ENCODE results near the gene RAB23. TPM values are rescaled to one million over a fixed set of nuclear protein-coding genes. Genes with fewer than 3 reads are reported as not detected.

The RAB23 gene
- total and polyA plus RNA-seq, 2 of the 8 experiments (the other 6 are each of a cell fraction or from before 2014, with no cell fraction given): 6.5 to 17.2 TPM

GRCh38 chr6:57137350-57137749, 84.8 kb downstream of the RAB23 start:
- H3K27ac ChIP-seq (ENCODE audit: low read depth, low read length): no peak overlapping the region
- FAIRE-seq (no peak), DNase-seq (ENCODE audit: low read depth in 1 of 2, low spot score in 2 of 2) (no peak)
- H3K23me2 ChIP-seq (ENCODE audit: low read depth, low read length): no peaks in the 10 kb centered on the region
- POLR2A ChIA-PET (ENCODE audit: partially characterized antibody): no interaction called here
- no peak overlapping the region for H4K91ac ChIP-seq (replicated peaks; ENCODE audit: insufficient read length, low read length)
- H3K9ac ChIP-seq (replicated peaks in 1 of 4; ENCODE audit: extremely low read depth in 1 of 4, low read depth in 3 of 4, low read length in 3 of 4): no peak overlapping the region
- H2BK120ac ChIP-seq (replicated peaks; ENCODE audit: low read depth, low read length): no peak overlapping the region
- H3K4me1 ChIP-seq (replicated peaks in 1 of 4; ENCODE audit: control insufficient read depth in 3 of 4, insufficient read depth in 4 of 4, low read length in 3 of 4): no peaks in the 10 kb centered on the region
- H3K14ac ChIP-seq (ENCODE audit: insufficient read length): no peak overlapping the region
- H3K79me1 ChIP-seq (ENCODE audit: low read depth, low read length): no peaks in the 10 kb centered on the region
- H2BK12ac ChIP-seq (ENCODE audit: low read depth, low read length): no peak overlapping the region
- TF ChIP-seq SP4 (IDR thresholded peaks at IDR 0.05; ENCODE audit: low read length) (no peak), EGR1 (IDR thresholded peaks at IDR 0.05; ENCODE audit: borderline replicate concordance, low read depth, low read length) (no peak), PHF8 (conservative IDR thresholded peaks at IDR 0.05; ENCODE audit: low read depth, low read length) (no peak), HDAC2 (IDR thresholded peaks at IDR 0.05; ENCODE audit: borderline replicate concordance in 1 of 2, low read depth in 2 of 2, low read length in 2 of 2) (no peak), POLR2A (IDR thresholded peaks at IDR 0.05; ENCODE audit: control extremely low read depth in 1 of 2, low read depth in 2 of 2, low read length in 2 of 2) (no peak), GABPA (IDR thresholded peaks at IDR 0.05; ENCODE audit: borderline replicate concordance, insufficient read depth, low read length) (no peak)
- H3K18ac ChIP-seq (ENCODE audit: extremely low read depth, low read length): no peak overlapping the region
- H3K23ac ChIP-seq (ENCODE audit: insufficient read length): no peak overlapping the region
- H3K4ac ChIP-seq (replicated peaks; ENCODE audit: insufficient read length, low read depth, low read length): no peak overlapping the region
- no peak overlapping the region for H2AFZ ChIP-seq (ENCODE audit: low read length)
- no peaks in the 10 kb centered on the region for H3K27me3 ChIP-seq (replicated peaks in 1 of 4; ENCODE audit: control insufficient read depth in 3 of 4, extremely low read depth in 1 of 4, insufficient read depth in 3 of 4, low read length in 3 of 4)
- no peaks in the 10 kb centered on the region for H3K79me2 ChIP-seq (ENCODE audit: control insufficient read depth in 1 of 2, insufficient read depth in 2 of 2, low read length in 2 of 2)
- H2BK20ac ChIP-seq (ENCODE audit: low read length): no peak overlapping the region
- no peak overlapping the region for H3K4me2 ChIP-seq (ENCODE audit: insufficient read depth in 1 of 2, low read depth in 2 of 2, low read length in 2 of 2)
- H3K9me3 ChIP-seq (ENCODE audit: insufficient read depth in 2 of 2, low read depth in 1 of 2, low read length in 1 of 2): no peaks in the 10 kb centered on the region
- H3K4me3 ChIP-seq (ENCODE audit: extremely low read depth in 1 of 4, insufficient read depth in 2 of 4, low read depth in 3 of 4, low read length in 4 of 4): no peak overlapping the region
- CTCF ChIA-PET (ENCODE audit: partially characterized antibody): interaction anchor here (0.6 kb wide), 1 partner anchor 743 kb away, joined by 3 read pairs; no protein-coding TSS in a partner anchor
- H2BK5ac ChIP-seq (ENCODE audit: low read depth, low read length): no peak overlapping the region
- H4K20me1 ChIP-seq (replicated peaks in 1 of 2; ENCODE audit: control insufficient read depth in 1 of 2, insufficient read depth in 2 of 2, low read length in 2 of 2): no peaks in the 10 kb centered on the region
- no peak overlapping the region for H3K56ac ChIP-seq (replicated peaks; ENCODE audit: insufficient read length, low read depth, low read length)
- no peak overlapping the region for H2BK15ac ChIP-seq (ENCODE audit: low read length)
- H4K8ac ChIP-seq (ENCODE audit: extremely low read depth, insufficient read depth, low read length): no peak overlapping the region
- peaks cover 0 to 28% (median 2%) of the 10 kb centered on the region in 4 experiments; a peak in 2 of 8 replicates for H3K36me3 ChIP-seq (ENCODE audit: control insufficient read depth in 2 of 4, insufficient read depth in 4 of 4, low read length in 3 of 4)
- H2AK5ac ChIP-seq (ENCODE audit: low read depth, low read length): no peak overlapping the region
- H4K5ac ChIP-seq (ENCODE audit: insufficient read length, low read depth, low read length): no peak overlapping the region
- WGBS, 2 experiments (ENCODE audit: extremely low coverage in 1 of 2, insufficient coverage in 1 of 2, insufficient read length in 1 of 2, insufficient replicate concordance in 2 of 2, low coverage in 1 of 2, low lambda C conversion rate in 2 of 2, missing lambda C conversion rate in 1 of 2): 94% methylated on average over 2 of the region's 2 CpGs; no CpG with 5 or more reads in 1 of the 2 experiments
